Naive thymus-derived CD4-positive, alpha-beta T cell (primary cell): Measurements from ENCODE around the gene CPN1. TPM values are rescaled to one million over a fixed set of nuclear protein-coding genes. Genes with fewer than 3 reads are reported as not detected.

Source experiments
- ATAC-seq: fragments of 150-1000 bp; cut with Tn5 transposase; 2 replicates; pipeline ENCODE4 v1.10.0; 2021; ENCODE audit warnings: mild to moderate bottlenecking, moderate library complexity
- CTCF ChIA-PET: fragments of 350-600 bp; sonication (Branson Sonifier 250); formaldehyde crosslinking; loops from one replicate; lab custom pipeline; 2021; ENCODE audit warnings: antibody characterized with exemption; lab: Charles Lee
- POLR2A ChIA-PET: fragments of 350-600 bp; sonication (Branson Sonifier 250); formaldehyde crosslinking; loops from one replicate; lab custom pipeline; 2021; ENCODE audit warnings: antibody characterized with exemption, inconsistent platforms; lab: Charles Lee
- DNase-seq, 9 donors: peaks; one replicate each; pipeline versions ENCODE4 v3.0.0 to v3.0.0-alpha.2; 2020 to 2022; ENCODE audit warnings: mixed read lengths in 1 of 9
- H3K27ac ChIP-seq: one replicate; pipeline ENCODE4 v1.7.0; 2013; ENCODE audit warnings: mild to moderate bottlenecking, low read depth, low read length, moderate library complexity
- H3K27me3 ChIP-seq, 2 donors: one replicate each; pipeline ENCODE4 v1.7.0; 2013; ENCODE audit warnings: low read length in 2 of 2, mild to moderate bottlenecking in 2 of 2, moderate library complexity in 2 of 2; ENCODE audit not compliant: control insufficient read depth in 2 of 2, insufficient read depth in 2 of 2
- H3K36me3 ChIP-seq, 3 experiments: 1 replicate in 2 of 3; 2 replicates in 1 of 3; pipeline ENCODE4 v1.7.0; 2013; ENCODE audit warnings: low read length in 3 of 3, mild to moderate bottlenecking in 3 of 3, moderate library complexity in 1 of 3; ENCODE audit not compliant: insufficient read depth in 3 of 3, control insufficient read depth in 2 of 3
- H3K4me1 ChIP-seq, 2 donors: one replicate each; pipeline ENCODE4 v1.7.0; 2013; ENCODE audit warnings: low read length in 2 of 2, mild to moderate bottlenecking in 2 of 2, moderate library complexity in 1 of 2; ENCODE audit not compliant: control insufficient read depth in 2 of 2, insufficient read depth in 2 of 2
- H3K4me3 ChIP-seq: 2 replicates; pipeline ENCODE4 v1.7.0; 2013; ENCODE audit warnings: mild to moderate bottlenecking, low read length
- H3K9me3 ChIP-seq, 3 experiments: 1 replicate in 2 of 3; 2 replicates in 1 of 3; pipeline ENCODE4 v1.7.0; 2013; ENCODE audit warnings: low read length in 3 of 3; ENCODE audit not compliant: control insufficient read depth in 2 of 3
- H3K27ac Mint-ChIP-seq, 9 donors: one replicate each; pipeline ENCODE4 v1.8.0; 2020 to 2022; ENCODE audit warnings: mixed read lengths in 9 of 9, mild to moderate bottlenecking in 8 of 9, moderate library complexity in 5 of 9, inconsistent platforms in 2 of 9
- H3K27me3 Mint-ChIP-seq, 5 donors: one replicate each; pipeline ENCODE4 v1.8.0; 2021 to 2022; ENCODE audit warnings: mixed read lengths in 5 of 5, mild to moderate bottlenecking in 1 of 5
- H3K36me3 Mint-ChIP-seq, 5 donors: one replicate each; pipeline ENCODE4 v1.8.0; 2020 to 2022; ENCODE audit warnings: mixed read lengths in 5 of 5, mild to moderate bottlenecking in 3 of 5, inconsistent platforms in 1 of 5
- H3K4me1 Mint-ChIP-seq, 7 donors: one replicate each; pipeline ENCODE4 v1.8.0; 2020 to 2022; ENCODE audit warnings: mixed read lengths in 7 of 7, mild to moderate bottlenecking in 3 of 7, inconsistent platforms in 1 of 7
- H3K4me3 Mint-ChIP-seq, 10 donors: one replicate each; pipeline ENCODE4 v1.8.0; 2020 to 2022; ENCODE audit warnings: mild to moderate bottlenecking in 10 of 10, mixed read lengths in 10 of 10, moderate library complexity in 6 of 10, inconsistent platforms in 2 of 10
- H3K9me3 Mint-ChIP-seq, 11 donors: one replicate each; pipeline ENCODE4 v1.8.0; 2020 to 2022; ENCODE audit warnings: mixed read lengths in 11 of 11, mild to moderate bottlenecking in 4 of 11, inconsistent platforms in 1 of 11, moderate library complexity in 1 of 11
- intact Hi-C, 2 donors: fragments of 100-400 bp; cut with micrococcal nuclease; formaldehyde crosslinking; loops; one replicate each; pipeline ENCODE4 v1.15.1; 2023
- polyA plus RNA-seq, 2 donors: library from polyadenylated mRNA; unstranded; fragments of 300-500 nt; fragmentation: Illumina TruSeq; gene quantifications; one replicate each; pipeline ENCODE4 v1.2.3, GENCODE V29; 2021
- total RNA-seq, 6 experiments: library from RNA in 5 of 6; stranded (reverse) in 5 of 6; gene quantifications; 1 replicate in 5 of 6; 2 replicates in 1 of 6; pipeline ENCODE4 v1.2.3 and lab custom pipeline; 2021 to 2026

The CPN1 gene
- total and polyA plus RNA-seq, 7 experiments from 2014 or later: not detected

DNA sequence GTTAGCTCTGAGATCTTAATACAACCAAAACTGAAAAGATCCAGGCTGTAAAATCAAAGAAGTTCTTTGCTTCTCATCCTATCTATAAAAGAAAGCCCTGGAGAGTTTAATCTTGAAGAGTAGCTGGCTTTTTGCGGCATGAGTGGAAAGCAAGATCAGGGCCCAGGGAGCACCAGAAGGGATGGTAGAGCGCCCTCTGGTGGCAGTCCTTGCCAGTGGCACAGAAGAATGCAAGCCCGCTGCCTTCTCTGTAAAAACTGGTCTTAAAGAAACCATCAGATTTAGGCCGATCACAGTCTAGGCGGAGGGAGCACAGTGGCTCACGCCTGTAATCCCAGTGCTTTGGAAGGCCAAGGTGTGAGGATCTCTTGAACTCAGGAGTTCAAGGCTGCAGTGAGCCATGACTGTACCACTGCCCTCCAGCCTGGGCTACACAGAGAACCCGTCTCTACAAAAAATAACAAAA is 35.6 kb downstream of the CPN1 start:
- DNase-seq: peak; percentile 38 to 80 (median 71)
- no peaks in the 10 kb centered on the region for H3K36me3 Mint-ChIP-seq
- Histone ChIP-seq H3K9me3 (no peaks in the 10 kb centered on the region), H3K36me3 (no peaks in the 10 kb centered on the region), H3K27ac (no peak overlapping the region), H3K4me3 (no peak overlapping the region), H3K4me1 (no peaks in the 10 kb centered on the region), H3K27me3 (no peaks in the 10 kb centered on the region)
- peak overlapping the region in 2 of 9 donors; percentile 9 to 42 for H3K27ac Mint-ChIP-seq
- intact Hi-C loops: loop anchor here (1.0 to 10.0 kb wide), 4 partner anchors 71 to 1579 kb away; no protein-coding TSS in a partner anchor
- H3K4me3 Mint-ChIP-seq: no peak overlapping the region
- H3K27me3 Mint-ChIP-seq: peaks cover 0 to 13% (median 6%) of the 10 kb centered on the region in 5 donors
- H3K4me1 Mint-ChIP-seq: peaks cover 0 to 6% (median 0%) of the 10 kb centered on the region in 7 donors
- CTCF ChIA-PET: interaction anchor here (0.7 to 4.5 kb wide), 10 partner anchors 9 to 239 kb away, joined by 3 to 77 read pairs (median 4); partner anchors contain the start of gene DNMBP
- peak; percentile 86 for ATAC-seq
- no peaks in the 10 kb centered on the region for H3K9me3 Mint-ChIP-seq
- POLR2A ChIA-PET: no interaction called here

DNA sequence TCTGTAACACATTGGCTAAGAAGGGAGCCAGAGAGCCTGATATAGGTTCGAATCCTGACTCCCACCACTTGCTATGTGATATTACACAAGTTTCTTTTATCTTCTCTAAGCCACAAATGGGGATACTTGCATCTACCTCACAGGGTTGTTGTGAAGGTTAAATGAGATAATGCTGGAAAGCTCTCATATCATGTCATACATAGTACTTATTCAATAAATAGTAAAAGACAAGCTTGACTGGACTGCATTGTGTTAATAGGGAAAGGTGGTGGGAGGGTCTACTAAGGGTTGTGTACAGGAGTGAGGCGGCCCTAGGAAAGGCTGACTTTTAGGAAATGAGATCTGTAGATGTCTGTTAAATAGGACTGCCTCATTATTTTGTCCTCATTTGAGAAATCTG is 36.1 kb downstream of the CPN1 start:
- no peaks in the 10 kb centered on the region for H3K4me1 ChIP-seq
- H3K27me3 ChIP-seq: no peaks in the 10 kb centered on the region
- H3K9me3 ChIP-seq: no peaks in the 10 kb centered on the region
- no peaks in the 10 kb centered on the region for H3K36me3 ChIP-seq
- Mint-ChIP-seq H3K27ac (no peak overlapping the region), H3K4me1 (peaks cover 0 to 6% (median 0%) of the 10 kb centered on the region in 7 donors), H3K36me3 (no peaks in the 10 kb centered on the region), H3K4me3 (no peak overlapping the region), H3K27me3 (peaks cover 0 to 13% (median 6%) of the 10 kb centered on the region in 5 donors), H3K9me3 (no peaks in the 10 kb centered on the region)
- no peak for ATAC-seq
- ChIA-PET CTCF (interaction anchor here (0.7 to 4.5 kb wide), 11 partner anchors 9 to 239 kb away, joined by 3 to 77 read pairs (median 3); partner anchors contain the start of gene DNMBP), POLR2A (no interaction called here)
- intact Hi-C loops: loop anchor here (5.0 to 10.0 kb wide), 2 partner anchors 71 to 1578 kb away; no protein-coding TSS in a partner anchor
- no peak for DNase-seq
- H3K27ac ChIP-seq: no peak overlapping the region
- no peak overlapping the region for H3K4me3 ChIP-seq

DNA sequence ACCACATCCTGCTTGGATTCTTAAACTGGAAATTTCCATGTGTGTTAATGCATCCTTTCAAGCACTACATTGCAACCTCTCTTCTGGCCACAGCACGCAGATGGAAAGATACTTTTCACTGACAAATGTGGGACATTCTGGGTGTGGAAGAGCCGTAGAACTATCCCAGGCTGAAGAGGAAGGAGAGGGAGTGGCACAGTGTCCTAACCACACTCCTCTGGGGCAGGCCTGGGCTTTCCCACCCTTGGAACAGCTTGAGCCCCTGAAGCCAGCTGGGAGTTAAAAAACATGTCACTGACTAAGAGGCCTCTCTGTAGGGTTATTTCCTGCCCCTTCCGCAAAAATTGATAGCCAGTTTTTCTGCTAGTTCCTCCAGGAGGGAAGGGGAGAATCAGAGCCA is 37.9 kb downstream of the CPN1 start:
- no peak overlapping the region for H3K27ac ChIP-seq
- peak overlapping the region in 1 of 9 donors; percentile 7 for H3K27ac Mint-ChIP-seq
- CTCF ChIA-PET: interaction anchor here (4.5 kb wide), 1 partner anchor 198 kb away, joined by 77 read pairs; no protein-coding TSS in a partner anchor

DNA sequence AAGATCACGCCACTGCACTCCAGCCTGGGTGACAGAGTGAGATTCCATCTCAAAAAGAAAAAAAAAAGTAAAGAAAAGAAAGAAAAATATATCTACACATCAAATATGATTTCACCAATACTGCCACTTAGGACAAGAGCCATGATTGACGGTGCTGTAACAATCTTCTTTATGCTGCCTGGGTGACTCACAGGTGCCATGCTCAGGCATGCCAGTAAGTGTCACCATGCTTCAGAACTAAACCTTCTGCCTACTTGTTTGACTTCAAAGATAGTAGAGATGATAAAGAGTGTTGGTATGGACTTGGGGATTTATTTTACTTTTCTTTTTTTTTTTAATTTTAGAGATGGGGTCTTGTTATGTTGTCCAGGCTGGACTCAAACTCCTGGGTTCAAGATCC is 38.3 kb downstream of the CPN1 start:
- Mint-ChIP-seq H3K27ac (no peak overlapping the region), H3K4me1 (peaks cover 0 to 6% (median 0%) of the 10 kb centered on the region in 7 donors), H3K27me3 (peaks cover 5 to 18% (median 13%) of the 10 kb centered on the region in 5 donors), H3K36me3 (no peaks in the 10 kb centered on the region), H3K4me3 (no peak overlapping the region), H3K9me3 (no peaks in the 10 kb centered on the region)
- H3K36me3 ChIP-seq: no peaks in the 10 kb centered on the region
- ATAC-seq (no peak), DNase-seq (no peak)
- intact Hi-C loops: loop anchor here in 1 of 2 donors (10.0 kb wide), 1 partner anchor 69 kb away; no protein-coding TSS in a partner anchor
- ChIA-PET CTCF (interaction anchor here (4.5 kb wide), 1 partner anchor 198 kb away, joined by 77 read pairs; no protein-coding TSS in a partner anchor), POLR2A (no interaction called here)
- H3K4me1 ChIP-seq: no peaks in the 10 kb centered on the region
- H3K9me3 ChIP-seq: no peaks in the 10 kb centered on the region
- H3K27me3 ChIP-seq: no peaks in the 10 kb centered on the region
- no peak overlapping the region for H3K27ac ChIP-seq
- no peak overlapping the region for H3K4me3 ChIP-seq

More for the DNA sequence above, 37.9 kb downstream of the CPN1 start:
- POLR2A ChIA-PET: no interaction called here
- Histone ChIP-seq H3K4me3 (no peak overlapping the region), H3K27me3 (no peaks in the 10 kb centered on the region), H3K9me3 (no peaks in the 10 kb centered on the region), H3K4me1 (no peaks in the 10 kb centered on the region), H3K36me3 (no peaks in the 10 kb centered on the region)
- intact Hi-C loops: loop anchor here in 1 of 2 donors (10.0 kb wide), 1 partner anchor 69 kb away; no protein-coding TSS in a partner anchor
- no peak for ATAC-seq
- Mint-ChIP-seq H3K27me3 (peaks cover 4 to 15% (median 11%) of the 10 kb centered on the region in 5 donors), H3K36me3 (no peaks in the 10 kb centered on the region), H3K9me3 (no peaks in the 10 kb centered on the region), H3K4me1 (peaks cover 0 to 6% (median 0%) of the 10 kb centered on the region in 7 donors), H3K4me3 (no peak overlapping the region)
- DNase-seq: no peak

DNA sequence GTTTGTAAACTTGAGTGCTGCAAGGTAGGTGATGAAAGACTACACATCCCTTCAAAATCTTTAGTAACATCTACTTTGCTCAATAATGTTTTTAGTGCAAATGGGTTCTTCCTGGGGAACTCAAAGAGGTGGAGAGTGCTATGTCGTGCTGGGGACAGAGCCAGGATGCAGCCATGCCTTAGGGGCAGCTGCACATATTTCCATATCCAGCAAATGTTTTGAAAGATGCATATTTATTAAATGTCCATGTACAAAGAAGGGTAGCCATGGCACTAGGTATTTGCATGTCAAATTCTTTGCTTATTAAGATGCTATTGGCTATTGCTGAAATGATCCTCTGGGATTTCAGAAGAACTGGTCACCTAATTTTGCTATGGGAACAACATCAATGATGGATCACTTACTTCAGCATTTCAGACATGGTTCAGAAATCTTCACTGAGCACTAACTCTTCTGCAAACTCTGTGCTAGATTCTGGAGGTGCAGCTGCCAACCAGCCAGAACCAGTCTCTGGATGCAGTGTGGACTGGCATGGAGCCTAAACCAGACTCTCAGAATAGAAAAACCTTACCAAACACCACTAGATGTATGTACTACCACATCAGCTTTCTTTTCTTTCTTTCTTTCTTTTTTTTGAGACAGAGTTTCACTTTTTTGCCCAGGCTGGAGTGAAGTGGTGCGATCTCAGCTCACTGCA is 40.2 kb downstream of the CPN1 start:
- no peaks in the 10 kb centered on the region for H3K36me3 ChIP-seq
- no peak for ATAC-seq
- ChIA-PET POLR2A (no interaction called here), CTCF (interaction anchor here (1.7 kb wide), 1 partner anchor 196 kb away, joined by 4 read pairs; no protein-coding TSS in a partner anchor)
- Mint-ChIP-seq H3K4me3 (no peak overlapping the region), H3K27ac (no peak overlapping the region), H3K36me3 (no peaks in the 10 kb centered on the region), H3K9me3 (no peaks in the 10 kb centered on the region), H3K27me3 (peaks cover 5 to 24% (median 20%) of the 10 kb centered on the region in 5 donors), H3K4me1 (peaks cover 0 to 6% (median 0%) of the 10 kb centered on the region in 7 donors)
- no peaks in the 10 kb centered on the region for H3K27me3 ChIP-seq
- H3K27ac ChIP-seq: no peak overlapping the region
- H3K4me3 ChIP-seq: no peak overlapping the region
- intact Hi-C loops: loop anchor here in 1 of 2 donors (10.0 kb wide), 1 partner anchor 67 kb away; no protein-coding TSS in a partner anchor
- DNase-seq: no peak
- H3K9me3 ChIP-seq: no peaks in the 10 kb centered on the region
- H3K4me1 ChIP-seq: no peaks in the 10 kb centered on the region

DNA sequence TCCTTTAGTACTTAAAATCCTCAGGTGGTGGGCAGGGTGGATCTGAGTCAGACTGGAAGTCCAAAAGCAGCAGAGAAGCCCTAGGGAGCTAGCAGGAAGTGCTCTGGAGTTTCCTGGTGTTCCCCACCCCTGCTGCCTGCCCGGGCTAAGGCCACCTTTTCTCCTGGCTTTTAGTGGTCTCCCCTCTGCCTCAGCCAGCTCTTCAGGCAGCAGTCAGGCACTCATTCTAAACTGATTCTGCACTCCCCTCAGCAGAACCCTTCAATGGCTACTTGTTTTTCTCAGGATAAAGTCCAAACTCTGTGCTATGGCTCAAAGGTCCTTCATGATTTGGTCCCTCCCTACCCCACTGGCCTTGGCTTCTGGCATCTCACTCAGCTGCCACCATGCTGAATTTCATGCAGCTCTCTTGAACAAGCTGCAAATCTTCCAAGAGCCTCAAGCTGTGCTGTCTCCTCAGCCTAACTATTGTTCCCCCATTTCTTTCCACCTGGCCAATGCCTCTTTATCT is 43.1 kb downstream of the CPN1 start:
- no peaks in the 10 kb centered on the region for H3K9me3 ChIP-seq
- DNase-seq (no peak), ATAC-seq (no peak)
- Mint-ChIP-seq H3K36me3 (no peaks in the 10 kb centered on the region), H3K4me1 (no peaks in the 10 kb centered on the region), H3K27ac (no peak overlapping the region), H3K27me3 (peaks cover 5 to 36% (median 20%) of the 10 kb centered on the region in 5 donors), H3K9me3 (peaks cover 0 to under 1% (median 0%) of the 10 kb centered on the region in 11 donors), H3K4me3 (no peak overlapping the region)
- H3K4me3 ChIP-seq: no peak overlapping the region
- no peaks in the 10 kb centered on the region for H3K4me1 ChIP-seq
- no peak overlapping the region for H3K27ac ChIP-seq
- POLR2A ChIA-PET: interaction anchor here (0.6 kb wide), 1 partner anchor 15 kb away, joined by 3 read pairs; no protein-coding TSS in a partner anchor
- H3K36me3 ChIP-seq: no peaks in the 10 kb centered on the region
- CTCF ChIA-PET: no interaction called here
- no peaks in the 10 kb centered on the region for H3K27me3 ChIP-seq
- intact Hi-C loops: no loop called here
